ENCODE results near the gene CBX4. TPM values are rescaled to one million over a fixed set of nuclear protein-coding genes. Genes with fewer than 3 reads are reported as not detected.
"Not testable (repeated sequence)": the region's sequence is repeated elsewhere in the genome, so short reads cannot be mapped to it uniquely, and the experiment has no call there.

The CBX4 gene
- total RNA-seq, 1 experiment from 2014 or later = 6.2 TPM

DNA sequence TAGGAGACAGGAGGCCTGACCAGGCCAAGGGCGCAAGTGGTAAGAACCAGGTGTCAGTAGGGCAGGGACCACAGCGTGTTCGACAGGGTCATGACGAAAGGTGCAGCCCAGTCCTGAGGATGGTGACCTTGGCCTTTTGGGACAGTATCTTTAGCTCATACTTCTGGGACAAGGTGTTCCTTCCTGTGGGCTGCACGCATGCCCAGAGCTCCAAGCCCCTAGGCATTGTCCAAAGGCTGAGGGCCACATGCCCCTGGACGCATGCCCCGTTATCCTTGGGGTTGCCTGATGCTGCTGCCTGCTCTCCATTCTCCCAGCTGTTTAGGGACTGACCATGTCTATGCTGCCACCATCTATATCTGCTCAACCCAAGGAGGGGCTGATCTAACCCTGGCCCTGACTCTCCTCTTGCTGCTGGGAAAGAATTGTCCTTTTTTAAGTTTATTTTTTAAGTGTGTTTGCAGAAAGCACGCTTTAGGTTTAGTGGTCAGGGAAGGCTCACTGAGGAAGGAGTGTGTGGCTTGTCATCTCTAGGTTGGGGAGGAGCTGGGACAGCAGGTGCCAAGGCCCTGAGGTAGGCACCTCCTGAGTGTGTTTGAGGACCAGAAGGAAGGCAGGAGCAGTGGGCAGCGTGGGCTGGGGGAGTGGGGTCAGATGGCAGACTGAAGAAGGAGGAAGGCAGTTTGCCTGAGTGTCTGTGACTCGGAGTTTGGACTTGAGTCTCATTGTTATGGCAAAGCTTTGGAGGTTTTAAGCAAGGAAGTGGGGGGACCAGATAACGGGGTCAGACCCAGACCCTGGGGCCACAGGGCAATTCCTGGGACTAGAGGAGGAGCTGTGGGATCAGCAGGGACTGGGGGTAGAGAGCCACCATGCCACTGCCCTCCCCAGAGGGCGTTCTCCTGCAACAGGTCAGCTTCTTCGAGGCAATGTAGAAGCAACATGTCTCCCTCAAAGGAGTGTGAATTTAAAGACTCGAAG lies 15.1 kb upstream of the CBX4 start:
- no peak overlapping the region for H2BK15ac ChIP-seq (ENCODE audit: low read depth, low read length)
- H3K9me3 ChIP-seq (ENCODE audit: control insufficient read depth, low read depth, low read length) = no peaks in the 10 kb centered on the region
- H3K9ac ChIP-seq (ENCODE audit: extremely low read depth, insufficient read length, low read length) = no peak overlapping the region
- no peak overlapping the region for H2BK120ac ChIP-seq (ENCODE audit: low read depth, low read length, poor library complexity, severe bottlenecking)
- H3K4me2 ChIP-seq (ENCODE audit: insufficient read depth, insufficient read length, low read length) = no peak overlapping the region
- H3K56ac ChIP-seq (ENCODE audit: insufficient read length, low read depth, low read length) = no peak overlapping the region
- no peaks in the 10 kb centered on the region for H3K4me1 ChIP-seq (ENCODE audit: insufficient read depth, low read length)
- H3K27me3 ChIP-seq (ENCODE audit: insufficient read depth, low read length) = no peaks in the 10 kb centered on the region; the same call in 1 of the 2 replicates
- no peak overlapping the region for H4K5ac ChIP-seq (ENCODE audit: insufficient read length, low read depth, low read length)
- no peak overlapping the region for H4K91ac ChIP-seq (ENCODE audit: insufficient read length, low read depth, low read length)
- H3K4ac ChIP-seq (ENCODE audit: low read depth, low read length) = no peak overlapping the region
- TF ChIP-seq, protein P1, sequence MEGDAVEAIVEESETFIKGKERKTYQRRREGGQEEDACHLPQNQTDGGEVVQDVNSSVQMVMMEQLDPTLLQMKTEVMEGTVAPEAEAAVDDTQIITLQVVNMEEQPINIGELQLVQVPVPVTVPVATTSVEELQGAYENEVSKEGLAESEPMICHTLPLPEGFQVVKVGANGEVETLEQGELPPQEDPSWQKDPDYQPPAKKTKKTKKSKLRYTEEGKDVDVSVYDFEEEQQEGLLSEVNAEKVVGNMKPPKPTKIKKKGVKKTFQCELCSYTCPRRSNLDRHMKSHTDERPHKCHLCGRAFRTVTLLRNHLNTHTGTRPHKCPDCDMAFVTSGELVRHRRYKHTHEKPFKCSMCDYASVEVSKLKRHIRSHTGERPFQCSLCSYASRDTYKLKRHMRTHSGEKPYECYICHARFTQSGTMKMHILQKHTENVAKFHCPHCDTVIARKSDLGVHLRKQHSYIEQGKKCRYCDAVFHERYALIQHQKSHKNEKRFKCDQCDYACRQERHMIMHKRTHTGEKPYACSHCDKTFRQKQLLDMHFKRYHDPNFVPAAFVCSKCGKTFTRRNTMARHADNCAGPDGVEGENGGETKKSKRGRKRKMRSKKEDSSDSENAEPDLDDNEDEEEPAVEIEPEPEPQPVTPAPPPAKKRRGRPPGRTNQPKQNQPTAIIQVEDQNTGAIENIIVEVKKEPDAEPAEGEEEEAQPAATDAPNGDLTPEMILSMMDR (conservative IDR thresholded peaks at IDR 0.05) = no peak
- H4K20me1 ChIP-seq (ENCODE audit: control insufficient read depth, insufficient read depth, insufficient read length) = no peaks in the 10 kb centered on the region
- no peak overlapping the region for H2BK5ac ChIP-seq (ENCODE audit: insufficient read length, low read length)
- peaks cover 4 to 9% of the 10 kb centered on the region in 2 experiments for H3K4me1 Mint-ChIP-seq
- H3T11ph ChIP-seq (ENCODE audit: low read length) = no peak overlapping the region
- no peaks in the 10 kb centered on the region for H3K36me3 Mint-ChIP-seq (ENCODE audit: insufficient read depth in 1 of 3, low read depth in 3 of 3)
- H3K79me1 ChIP-seq (ENCODE audit: insufficient read depth, low read depth, low read length, poor library complexity, severe bottlenecking) = no peaks in the 10 kb centered on the region
- H2AFZ ChIP-seq (ENCODE audit: low read length) = no peak overlapping the region
- peaks cover 54% of the 10 kb centered on the region for H3K27me3 Mint-ChIP-seq (ENCODE audit: low read depth)
- no peak overlapping the region for H3K27ac ChIP-seq (ENCODE audit: insufficient read length, low read depth, low read length)
- H3K9me3 Mint-ChIP-seq = no peaks in the 10 kb centered on the region
- H3K23ac ChIP-seq (ENCODE audit: insufficient read length, low read depth, low read length) = no peak overlapping the region
- no peaks in the 10 kb centered on the region for H3K23me2 ChIP-seq (ENCODE audit: insufficient read length, low read depth, low read length, poor library complexity, severe bottlenecking)
- H4K8ac ChIP-seq (replicated peaks; ENCODE audit: insufficient read length, low read depth, low read length) = no peak overlapping the region
- no peak overlapping the region for H2AK5ac ChIP-seq (ENCODE audit: insufficient read length, low read length)
- no CpG with 5 or more reads among the region's 14 CpGs for WGBS (ENCODE audit: extremely low coverage, insufficient read length, low lambda C conversion rate)
- peak overlapping the region in 1 of 3 experiments; percentile 20; a peak in 1 of 7 replicates for H3K27ac Mint-ChIP-seq
- H2BK20ac ChIP-seq (ENCODE audit: low read depth, low read length, poor library complexity, severe bottlenecking) = no peak overlapping the region
- no peak overlapping the region for H3K4me3 Mint-ChIP-seq
- H3K79me2 ChIP-seq (ENCODE audit: insufficient read depth, low read length) = no peaks in the 10 kb centered on the region
- H3K14ac ChIP-seq (ENCODE audit: insufficient read depth, low read length) = no peak overlapping the region
- no peak overlapping the region for H3K18ac ChIP-seq (ENCODE audit: insufficient read length, low read depth, low read length)
- no peak overlapping the region for H2BK12ac ChIP-seq (ENCODE audit: insufficient read length, low read depth, low read length)
- no peak for DNase-seq

DNA sequence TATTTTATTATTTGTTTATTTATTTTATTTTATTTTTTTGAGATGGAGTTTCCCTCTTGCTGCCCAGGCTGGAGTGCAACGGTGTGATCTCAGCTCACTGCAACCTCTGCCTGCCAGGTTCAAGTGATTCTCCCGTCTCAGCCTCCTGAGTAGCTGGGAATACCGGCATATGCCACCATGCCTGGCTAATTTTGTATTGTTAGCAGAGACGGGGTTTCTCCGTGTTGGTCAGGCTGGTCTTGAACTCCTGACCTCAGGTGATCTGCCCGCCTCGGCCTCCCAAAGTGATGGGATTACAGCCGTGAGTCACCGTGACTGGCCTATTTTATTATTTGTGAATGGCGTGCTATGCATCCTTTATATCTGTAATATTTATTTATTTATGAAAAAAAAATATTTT lies 13.9 kb upstream of the CBX4 start:
- H4K5ac ChIP-seq (ENCODE audit: insufficient read length, low read depth, low read length); H3K4me2 ChIP-seq (ENCODE audit: insufficient read depth, insufficient read length, low read length); H3K27ac ChIP-seq (ENCODE audit: insufficient read length, low read depth, low read length); H3K4me3 Mint-ChIP-seq; H3K4ac ChIP-seq (ENCODE audit: low read depth, low read length); H2BK15ac ChIP-seq (ENCODE audit: low read depth, low read length); H2BK20ac ChIP-seq (ENCODE audit: low read depth, low read length, poor library complexity, severe bottlenecking); H3K23me2 ChIP-seq (ENCODE audit: insufficient read length, low read depth, low read length, poor library complexity, severe bottlenecking); H3K9ac ChIP-seq (ENCODE audit: extremely low read depth, insufficient read length, low read length); H2BK12ac ChIP-seq (ENCODE audit: insufficient read length, low read depth, low read length); H2AFZ ChIP-seq (ENCODE audit: low read length); H3K4me1 ChIP-seq (ENCODE audit: insufficient read depth, low read length); H2BK5ac ChIP-seq (ENCODE audit: insufficient read length, low read length); H3K4me1 Mint-ChIP-seq; H4K20me1 ChIP-seq (ENCODE audit: control insufficient read depth, insufficient read depth, insufficient read length); H3K36me3 Mint-ChIP-seq (ENCODE audit: insufficient read depth in 1 of 3, low read depth in 3 of 3); H3K27me3 ChIP-seq (ENCODE audit: insufficient read depth, low read length); H2AK5ac ChIP-seq (ENCODE audit: insufficient read length, low read length); H3K18ac ChIP-seq (ENCODE audit: insufficient read length, low read depth, low read length); H3K79me2 ChIP-seq (ENCODE audit: insufficient read depth, low read length); H2BK120ac ChIP-seq (ENCODE audit: low read depth, low read length, poor library complexity, severe bottlenecking); DNase-seq; H3K79me1 ChIP-seq (ENCODE audit: insufficient read depth, low read depth, low read length, poor library complexity, severe bottlenecking); H4K91ac ChIP-seq (ENCODE audit: insufficient read length, low read depth, low read length); H3K9me3 Mint-ChIP-seq; H3T11ph ChIP-seq (ENCODE audit: low read length); H3K27ac Mint-ChIP-seq; H3K14ac ChIP-seq (ENCODE audit: insufficient read depth, low read length); H3K9me3 ChIP-seq (ENCODE audit: control insufficient read depth, low read depth, low read length); H4K8ac ChIP-seq (replicated peaks; ENCODE audit: insufficient read length, low read depth, low read length); H3K56ac ChIP-seq (ENCODE audit: insufficient read length, low read depth, low read length); H3K23ac ChIP-seq (ENCODE audit: insufficient read length, low read depth, low read length): not testable (repeated sequence)
- peaks cover 63% of the 10 kb centered on the region for H3K27me3 Mint-ChIP-seq (ENCODE audit: low read depth)
- no CpG with 5 or more reads among the region's 10 CpGs for WGBS (ENCODE audit: extremely low coverage, insufficient read length, low lambda C conversion rate)

Data from H9 (cell line).